HUES64 (cell line): Measurements from ENCODE around the gene C22orf39.

Experiments used
- H3K27ac ChIP-seq: 2 replicates; pipeline ENCODE4 v1.7.0; 2013; ENCODE audit warnings: low read depth, low read length, inconsistent platforms
- H3K27me3 ChIP-seq: 2 replicates; pipeline ENCODE4 v1.6.1; 2013; ENCODE audit warnings: mild to moderate bottlenecking, low read length; ENCODE audit not compliant: insufficient read depth
- H3K36me3 ChIP-seq: 2 replicates; pipeline ENCODE4 v1.6.1; 2013; ENCODE audit warnings: mild to moderate bottlenecking, low read length; ENCODE audit not compliant: insufficient read depth
- H3K4me1 ChIP-seq: 2 replicates; pipeline ENCODE4 v1.6.1; 2013; ENCODE audit warnings: mild to moderate bottlenecking, low read length, moderate library complexity; ENCODE audit not compliant: insufficient read depth
- H3K4me3 ChIP-seq: 2 replicates; pipeline ENCODE4 v1.5.1; 2013; ENCODE audit warnings: mild to moderate bottlenecking, low read length, moderate library complexity
- H3K9ac ChIP-seq: 2 replicates; pipeline ENCODE4 v1.6.1; 2013; ENCODE audit warnings: mild to moderate bottlenecking, low read depth, low read length
- H3K9me3 ChIP-seq: 2 replicates; pipeline ENCODE4 v1.6.1; 2013; ENCODE audit warnings: low read depth, low read length; ENCODE audit not compliant: insufficient read depth
- WGBS: fragments of 150-250, 120-280 bp; methylation state at CpG from one replicate; pipeline ENCODE4 v1.1.7; 2013; ENCODE audit warnings: missing lambda C conversion rate; 5-methylcytosine and 5-hydroxymethylcytosine counted together

C22orf39 gene

DNA sequence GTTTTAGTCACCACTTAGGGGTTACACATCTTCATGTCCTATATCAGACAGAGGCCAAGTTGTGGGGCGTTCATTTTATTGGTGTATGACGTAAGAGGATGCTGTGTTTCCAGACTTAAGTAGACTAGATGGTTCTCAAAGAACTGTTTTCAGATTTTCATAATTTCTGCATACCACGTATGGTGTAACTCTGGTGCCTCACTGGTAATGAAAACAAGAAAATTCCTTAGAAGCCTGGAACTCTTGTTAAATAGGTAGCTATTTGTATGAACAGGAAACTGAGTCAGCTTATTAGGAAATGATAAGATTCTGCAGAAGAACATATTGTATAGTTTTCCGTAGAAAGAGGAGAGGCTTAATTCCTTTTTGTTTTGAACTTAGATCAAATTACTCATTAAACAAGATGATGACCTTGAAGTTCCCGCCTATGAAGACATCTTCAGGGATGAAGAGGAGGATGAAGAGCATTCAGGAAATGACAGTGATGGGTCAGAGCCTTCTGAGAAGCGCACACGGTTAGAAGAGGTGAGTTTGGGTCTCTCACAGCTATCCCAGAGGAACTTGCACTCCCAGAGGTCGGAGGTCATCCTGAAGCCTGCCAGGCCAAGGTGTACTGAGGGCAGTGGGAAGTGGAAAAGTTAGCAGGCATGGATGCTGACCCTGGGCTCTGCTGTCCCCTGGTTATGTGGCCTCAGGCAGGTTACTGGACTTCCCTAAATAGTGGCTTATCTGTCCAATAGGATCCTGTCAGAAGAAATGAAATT lies 36.2 kb upstream of the C22orf39 start:
- Histone ChIP-seq H3K9me3 (no peaks in the 10 kb centered on the region), H3K27ac (no peak overlapping the region), H3K27me3 (no peaks in the 10 kb centered on the region), H3K36me3 (peaks cover 64% of the 10 kb centered on the region), H3K4me1 (peaks cover 7% of the 10 kb centered on the region; the same call in 1 of the 2 replicates), H3K4me3 (no peak overlapping the region), H3K9ac (no peak overlapping the region)
- 95% methylated on average over 8 of the region's 8 CpGs for WGBS

DNA sequence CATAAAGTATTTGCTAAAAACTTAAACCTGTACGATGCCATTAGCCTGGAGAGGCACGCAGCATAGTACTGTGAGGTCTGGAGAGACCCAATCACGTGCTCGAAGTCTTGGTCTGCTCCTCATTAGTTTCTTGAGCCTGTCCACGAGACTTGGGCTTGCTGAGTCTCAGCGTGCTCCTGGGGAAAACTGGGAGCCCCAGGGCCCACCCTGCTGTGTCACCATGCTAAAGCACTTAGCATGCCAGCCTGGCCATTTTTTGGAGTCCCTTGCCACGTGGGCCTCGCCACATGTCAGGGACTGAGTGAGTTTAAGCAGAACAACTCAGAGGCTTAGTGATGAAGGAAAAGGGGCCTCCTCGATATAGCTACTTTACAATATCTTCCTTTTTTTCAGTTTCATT lies 34.8 kb upstream of the C22orf39 start:
- peaks cover 15% of the 10 kb centered on the region; the same call in 1 of the 2 replicates for H3K4me1 ChIP-seq
- H3K27me3 ChIP-seq: no peaks in the 10 kb centered on the region
- WGBS: 92% methylated on average over 9 of the region's 9 CpGs
- H3K4me3 ChIP-seq: no peak overlapping the region
- peaks cover 52% of the 10 kb centered on the region for H3K36me3 ChIP-seq
- H3K9ac ChIP-seq: no peak overlapping the region
- no peak overlapping the region for H3K27ac ChIP-seq
- H3K9me3 ChIP-seq: no peaks in the 10 kb centered on the region

DNA sequence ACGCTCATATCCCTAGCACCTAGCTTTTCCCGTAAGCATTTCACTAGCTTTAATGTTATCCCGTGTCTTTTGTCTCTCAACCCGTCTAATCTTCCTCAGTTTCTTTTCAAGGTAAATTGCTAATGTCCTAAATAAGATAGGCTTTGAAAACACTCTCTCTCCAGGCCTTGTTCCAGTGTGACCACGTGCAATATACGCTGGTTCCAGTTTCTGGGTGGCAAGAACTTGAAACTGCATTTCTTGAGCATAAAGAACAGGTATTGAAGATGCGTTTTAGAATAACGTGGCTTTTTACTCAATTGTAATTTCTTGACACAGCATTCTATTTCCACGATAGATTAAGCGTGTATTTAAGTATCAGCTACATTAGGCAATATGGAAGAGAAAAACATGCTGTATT lies 33.3 kb upstream of the C22orf39 start:
- Histone ChIP-seq H3K4me1 (peaks cover 16% of the 10 kb centered on the region; the same call in 1 of the 2 replicates), H3K9me3 (no peaks in the 10 kb centered on the region), H3K36me3 (peaks cover 45% of the 10 kb centered on the region), H3K27ac (no peak overlapping the region), H3K9ac (peak overlapping the region; percentile 86; the same call in 1 of the 2 replicates), H3K4me3 (peak overlapping the region; percentile 62), H3K27me3 (no peaks in the 10 kb centered on the region)
- 70% methylated on average over 10 of the region's 10 CpGs for WGBS

DNA sequence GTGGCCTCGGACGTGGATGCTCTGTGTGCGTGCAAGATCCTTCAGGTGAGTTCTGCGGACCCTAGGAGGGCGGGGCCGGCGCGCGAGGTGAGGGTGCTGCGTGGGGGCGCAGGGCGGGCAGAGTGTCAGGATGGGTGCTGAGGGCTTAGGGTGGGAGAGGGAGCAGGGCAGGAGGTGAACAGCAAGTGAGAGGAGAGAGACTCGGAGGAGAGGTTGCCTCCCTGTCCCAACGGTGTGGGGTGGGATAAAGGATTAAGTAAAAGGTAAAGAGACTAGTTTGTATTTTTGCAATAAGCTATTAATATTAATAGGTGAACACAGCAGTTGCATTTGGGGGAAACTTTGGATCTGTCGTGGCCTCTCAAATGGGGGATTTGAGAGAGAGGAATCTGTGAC lies 32.7 kb upstream of the C22orf39 start:
- H3K36me3 ChIP-seq: peaks cover 44% of the 10 kb centered on the region
- H3K4me3 ChIP-seq: peak overlapping the region; percentile 62
- H3K9me3 ChIP-seq: no peaks in the 10 kb centered on the region
- no peaks in the 10 kb centered on the region for H3K27me3 ChIP-seq
- peak overlapping the region; percentile 86 for H3K9ac ChIP-seq
- peak overlapping the region; percentile 32; the same call in 1 of the 2 replicates for H3K27ac ChIP-seq
- peaks cover 16% of the 10 kb centered on the region; the same call in 1 of the 2 replicates for H3K4me1 ChIP-seq
- WGBS: under 1% methylated on average over 15 of the region's 15 CpGs

DNA sequence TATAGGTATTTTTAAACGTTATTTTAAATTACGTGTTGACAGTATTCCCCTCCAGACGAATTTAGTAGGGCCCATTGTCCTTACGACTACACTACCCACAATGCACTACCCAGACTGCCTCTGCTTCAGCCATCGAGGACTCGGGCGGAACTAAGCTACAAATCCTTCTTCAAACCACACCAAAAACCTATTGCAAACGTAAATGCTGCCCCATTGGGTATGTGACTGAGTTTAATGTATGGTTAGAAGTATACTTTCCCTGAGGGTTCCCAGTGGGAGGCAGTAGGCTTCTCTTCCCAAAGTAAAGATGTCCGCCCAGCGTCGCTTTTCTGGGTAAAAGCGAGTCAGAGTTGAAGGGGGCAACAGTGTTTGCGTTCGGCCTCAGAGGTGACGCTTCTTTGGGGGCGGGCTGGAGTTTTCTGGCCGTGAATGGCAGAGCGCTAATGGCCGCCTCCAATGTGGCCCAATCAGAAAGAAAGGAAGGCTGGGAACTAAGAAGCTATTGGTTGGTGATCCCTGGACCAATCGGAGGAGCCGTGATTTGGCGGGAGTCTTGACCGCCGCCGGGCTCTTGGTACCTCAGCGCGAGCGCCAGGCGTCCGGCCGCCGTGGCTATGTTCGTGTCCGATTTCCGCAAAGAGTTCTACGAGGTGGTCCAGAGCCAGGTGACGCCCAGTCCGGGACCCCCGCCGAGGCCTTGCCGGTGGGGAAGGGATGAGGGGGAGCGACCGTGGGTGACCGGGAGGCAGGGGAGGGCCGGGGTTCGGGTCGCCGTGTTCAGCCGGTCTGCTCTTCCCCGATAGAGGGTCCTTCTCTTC lies 32.1 kb upstream of the C22orf39 start, which contains the start of gene CDC45:
TSS of gene CDC45 (plus strand) at position 566 of the 818 bp plus-strand sequence. CDS start at position 615, 49 bp downstream.
- H3K36me3 ChIP-seq: peaks cover 44% of the 10 kb centered on the region
- H3K4me1 ChIP-seq: peaks cover 16% of the 10 kb centered on the region; the same call in 1 of the 2 replicates
- H3K4me3 ChIP-seq: peak within 1 kb of the TSS; percentile 62
- peak within 1 kb of the TSS; percentile 93 for H3K9ac ChIP-seq
- peak within 1 kb of the TSS; percentile 91 for H3K27ac ChIP-seq
- no peaks in the 10 kb centered on the region for H3K9me3 ChIP-seq
- under 1% methylated on average over 50 of the region's 50 CpGs for whole genome bisulfite sequencing
- no peaks in the 10 kb centered on the region for H3K27me3 ChIP-seq

DNA sequence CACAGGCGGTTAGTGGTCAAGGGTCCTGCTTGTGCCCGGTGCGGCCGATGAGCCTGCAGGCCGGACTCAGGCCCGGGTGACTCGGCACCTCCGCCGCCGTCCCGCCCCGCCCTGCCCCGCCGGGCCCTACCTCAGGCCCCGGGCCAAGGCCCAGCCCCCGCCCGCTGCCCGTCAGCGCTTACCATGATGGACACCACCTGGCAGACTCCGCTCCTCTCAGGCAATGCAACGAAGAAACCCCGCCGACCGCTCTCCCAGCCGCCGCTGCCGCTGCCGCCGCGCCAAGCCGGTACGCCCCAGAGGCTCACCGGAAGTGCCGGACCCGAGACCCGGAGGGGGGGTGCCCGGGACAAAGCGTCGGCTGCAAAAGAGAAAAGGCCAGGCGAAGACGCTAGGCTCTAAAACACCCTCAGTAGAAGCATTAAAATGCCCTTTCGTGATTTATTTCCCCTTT lies 31.4 kb upstream of the C22orf39 start, which contains the start of gene UFD1:
TSS of gene UFD1 (minus strand) at position 293 of the 454 bp plus-strand sequence. CDS start at position 185, 108 bp downstream.
- Histone ChIP-seq H3K9ac (peak within 1 kb of the TSS; percentile 93), H3K27me3 (no peaks in the 10 kb centered on the region), H3K4me1 (peaks cover 16% of the 10 kb centered on the region; the same call in 1 of the 2 replicates), H3K27ac (peak within 1 kb of the TSS; percentile 91), H3K9me3 (no peaks in the 10 kb centered on the region), H3K36me3 (peaks cover 41% of the 10 kb centered on the region), H3K4me3 (peak within 1 kb of the TSS; percentile 62)
- WGBS: 0% methylated on average over 42 of the region's 42 CpGs

DNA sequence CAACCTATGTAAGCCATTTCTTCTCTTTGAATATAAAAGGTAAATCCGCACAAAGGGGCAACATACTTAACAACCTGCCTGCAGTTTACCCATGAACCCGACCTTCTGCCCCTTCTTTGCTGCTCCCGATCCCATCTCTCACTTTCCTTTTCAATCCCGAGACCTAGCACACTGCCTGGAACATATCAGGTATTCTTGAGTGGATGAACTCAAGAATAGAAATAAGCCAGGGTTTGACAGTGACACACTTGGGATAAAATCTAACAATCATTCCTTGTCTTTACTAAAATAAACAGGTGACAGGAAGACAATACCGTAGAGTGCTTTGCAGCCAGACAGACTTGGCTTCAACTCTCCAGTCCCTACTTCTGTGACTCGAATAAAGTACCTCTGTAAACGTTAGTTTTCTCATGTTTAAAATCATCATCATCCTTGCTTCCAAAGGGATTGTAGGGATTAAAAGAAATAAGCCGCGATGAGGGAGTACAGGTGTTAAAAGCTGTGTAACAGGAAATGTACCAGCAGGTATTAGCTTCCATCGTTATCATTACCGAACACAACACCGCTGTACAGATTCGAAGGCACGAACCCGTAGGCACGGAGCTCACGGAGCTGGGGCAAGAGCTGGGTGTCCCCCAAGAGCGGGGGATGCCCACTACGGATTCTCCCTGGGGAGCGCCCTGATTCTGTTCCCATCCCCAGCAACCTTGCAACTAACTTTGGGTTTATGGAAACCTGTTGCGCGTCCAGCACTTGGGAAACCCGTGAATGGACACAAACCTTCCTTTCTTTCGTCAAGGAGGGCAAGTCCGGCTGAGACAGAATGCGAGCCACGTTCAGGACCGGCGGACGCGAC lies 30.8 kb upstream of the C22orf39 start:
- WGBS: 4% methylated on average over 31 of the region's 31 CpGs
- peak overlapping the region; percentile 62 for H3K4me3 ChIP-seq
- peak overlapping the region; percentile 91 for H3K27ac ChIP-seq
- H3K27me3 ChIP-seq: no peaks in the 10 kb centered on the region
- H3K9ac ChIP-seq: peak overlapping the region; percentile 93
- peaks cover 16% of the 10 kb centered on the region; the same call in 1 of the 2 replicates for H3K4me1 ChIP-seq
- H3K36me3 ChIP-seq: peaks cover 41% of the 10 kb centered on the region
- no peaks in the 10 kb centered on the region for H3K9me3 ChIP-seq

DNA sequence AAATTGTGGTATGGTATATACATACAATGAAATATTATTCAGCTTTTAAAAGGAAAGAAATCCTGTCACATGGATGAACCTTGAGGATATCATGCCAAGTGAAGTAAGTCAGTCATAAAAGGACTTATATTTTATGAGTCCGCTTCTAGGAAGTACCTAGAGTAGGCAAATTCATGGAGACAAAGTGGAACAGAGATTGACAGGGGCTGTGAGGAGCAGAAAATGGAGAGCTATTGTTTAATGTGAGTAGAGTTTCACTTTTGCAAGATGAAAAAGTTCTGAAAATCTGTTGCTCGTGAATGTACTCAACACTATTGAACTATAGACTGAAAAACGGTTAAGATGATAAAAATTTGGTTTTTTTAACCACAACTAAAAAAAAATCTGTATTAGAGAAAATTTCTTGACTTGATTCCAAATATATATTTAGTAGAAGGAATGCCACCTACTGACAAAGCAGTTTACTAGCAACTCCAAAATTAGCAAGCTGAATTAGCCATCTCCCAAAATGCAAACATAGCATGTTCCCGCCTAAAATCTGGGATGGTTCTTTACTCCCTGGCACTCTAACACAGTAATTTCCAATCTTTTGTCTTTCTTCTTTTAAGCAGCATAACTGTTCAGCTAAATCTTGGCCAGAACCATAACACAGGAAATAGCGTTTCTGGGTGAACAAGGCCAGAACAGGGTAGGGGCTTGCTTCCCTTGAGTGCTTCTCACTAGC lies 30.0 kb upstream of the C22orf39 start:
- peak overlapping the region; percentile 93 for H3K9ac ChIP-seq

DNA sequence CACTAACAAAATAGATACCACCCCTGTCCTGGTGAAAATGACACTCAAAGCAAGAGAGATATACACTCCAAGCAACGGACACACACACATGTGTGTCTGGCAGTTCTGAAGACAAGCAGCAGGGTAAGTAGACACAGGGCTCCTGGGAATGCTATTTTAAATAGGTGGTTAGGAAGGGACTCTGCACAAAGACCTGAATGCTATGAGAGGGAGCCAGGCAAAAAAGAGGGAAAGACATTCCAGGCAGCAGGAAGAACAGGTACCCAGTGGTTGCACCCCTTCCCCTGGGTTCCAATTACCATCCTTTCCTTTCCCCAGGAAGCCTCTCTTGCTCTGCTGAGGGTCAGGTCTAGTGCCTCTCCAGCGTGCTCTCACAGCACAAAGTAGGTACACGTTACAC lies 28.5 kb upstream of the C22orf39 start:
- no peak overlapping the region for H3K27ac ChIP-seq
- no peak overlapping the region for H3K9ac ChIP-seq
- H3K4me1 ChIP-seq: peaks cover 15% of the 10 kb centered on the region; the same call in 1 of the 2 replicates
- 95% methylated on average over 3 of the region's 3 CpGs for WGBS
- H3K4me3 ChIP-seq: no peak overlapping the region
- H3K27me3 ChIP-seq: no peaks in the 10 kb centered on the region
- no peaks in the 10 kb centered on the region for H3K9me3 ChIP-seq
- H3K36me3 ChIP-seq: peaks cover 48% of the 10 kb centered on the region

More for the DNA sequence above, 30.0 kb upstream of the C22orf39 start:
- 68% methylated on average over 3 of the region's 5 CpGs for WGBS
- H3K27me3 ChIP-seq: no peaks in the 10 kb centered on the region
- no peaks in the 10 kb centered on the region for H3K9me3 ChIP-seq
- peaks cover 43% of the 10 kb centered on the region for H3K36me3 ChIP-seq
- H3K27ac ChIP-seq: no peak overlapping the region
- peak overlapping the region; percentile 62 for H3K4me3 ChIP-seq
- H3K4me1 ChIP-seq: peaks cover 16% of the 10 kb centered on the region; the same call in 1 of the 2 replicates

DNA sequence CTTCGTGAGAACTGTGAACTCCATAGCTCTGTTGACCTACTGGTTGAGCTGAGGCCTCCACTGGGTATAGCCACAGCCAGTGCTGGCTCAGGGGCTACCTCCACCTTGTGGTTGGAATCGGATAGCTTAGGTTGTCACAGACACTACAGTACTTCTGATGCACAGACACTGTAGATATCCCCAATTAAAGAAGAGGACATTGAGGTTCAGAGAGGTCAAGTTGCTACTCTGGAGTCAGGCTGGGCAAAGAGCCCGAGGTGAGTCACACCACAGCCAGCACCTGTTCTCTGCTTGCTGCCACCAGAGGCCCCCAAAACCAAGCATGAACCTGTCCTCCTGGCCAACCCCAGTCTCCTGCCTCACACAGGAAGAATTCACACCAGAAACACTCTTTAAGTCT lies 26.1 kb upstream of the C22orf39 start:
- 91% methylated on average over 3 of the region's 3 CpGs for WGBS
- peaks cover 71% of the 10 kb centered on the region for H3K36me3 ChIP-seq
- no peaks in the 10 kb centered on the region for H3K27me3 ChIP-seq
- no peak overlapping the region for H3K27ac ChIP-seq
- no peak overlapping the region for H3K4me3 ChIP-seq
- no peak overlapping the region for H3K9ac ChIP-seq
- no peaks in the 10 kb centered on the region for H3K9me3 ChIP-seq
- peaks cover 8% of the 10 kb centered on the region; the same call in 1 of the 2 replicates for H3K4me1 ChIP-seq
